K562 (cell line): ENCODE measurements around the gene CKLF. TPM values are rescaled to one million over a fixed set of nuclear protein-coding genes. Genes with fewer than 3 reads are reported as not detected.

Experiments used
- ATF1 ChIP-seq, 2 experiments: fragments of 450-650 bp in 1 of 2; IDR thresholded peaks; 2 replicates each; pipeline ENCODE4 v1.6.1; 2016; ENCODE audit warnings: missing compliant biosample characterization in 1 of 2, missing genetic modification characterization in 1 of 2
- CEBPB ChIP-seq: fragments of 450-650 bp; IDR thresholded peaks from 2 replicates; pipeline ENCODE4 v1.6.1; 2016; ENCODE audit warnings: missing genetic modification characterization, missing compliant biosample characterization
- ETS2 ChIP-seq: IDR thresholded peaks from 2 replicates; pipeline ENCODE4 v1.6.1; 2016; ENCODE audit warnings: borderline replicate concordance, missing genetic modification characterization, mild to moderate bottlenecking, moderate library complexity, missing compliant biosample characterization; ENCODE audit not compliant: poor library complexity, severe bottlenecking
- HIVEP1 ChIP-seq: fragments of 250-450 bp; sonication (Bioruptor Pico); IDR thresholded peaks from 2 replicates; pipeline ENCODE4 v1.4.0; 2020; ENCODE audit warnings: mild to moderate bottlenecking
- MTA2 ChIP-seq: fragments of 450-650 bp; IDR thresholded peaks from 2 replicates; pipeline ENCODE4 v1.6.1; 2016; ENCODE audit warnings: low read depth
- NCOA2 ChIP-seq, 2 experiments: fragments of 450-650 bp; IDR thresholded peaks; 2 replicates each; pipeline ENCODE4 v1.6.1; 2018; ENCODE audit warnings: mild to moderate bottlenecking in 2 of 2, moderate library complexity in 1 of 2; ENCODE audit not compliant: partially characterized antibody in 2 of 2
- PPARD ChIP-seq: fragments of 250-450 bp; sonication (Bioruptor Pico); IDR thresholded peaks from 2 replicates; pipeline ENCODE4 v1.8.0; 2022; ENCODE audit warnings: inconsistent platforms, mild to moderate bottlenecking, moderate library complexity
- RUNX1 ChIP-seq: sonication (generic); IDR thresholded peaks from 2 replicates; pipeline ENCODE4 v1.6.1; 2016; ENCODE audit warnings: antibody characterized with exemption, low read depth
- STAT5B ChIP-seq: fragments of 250-450 bp; sonication (Bioruptor Pico); IDR thresholded peaks from 2 replicates; pipeline ENCODE4 v1.8.0; 2021; ENCODE audit warnings: mild to moderate bottlenecking, inconsistent platforms
- ZBTB8A ChIP-seq: fragments of 450-650 bp; IDR thresholded peaks from 2 replicates; pipeline ENCODE4 v1.6.1; 2018; ENCODE audit warnings: mild to moderate bottlenecking, moderate library complexity; ENCODE audit not compliant: partially characterized antibody
- ZNF146 ChIP-seq: IDR thresholded peaks from one replicate; pipeline ENCODE4 v1.6.1; 2018; ENCODE audit warnings: missing compliant biosample characterization; ENCODE audit not compliant: unreplicated experiment
- ZNF444 ChIP-seq: fragments of 250-450 bp; sonication (Bioruptor Pico); IDR thresholded peaks from 2 replicates; pipeline ENCODE4 v1.4.0; 2020; ENCODE audit warnings: mild to moderate bottlenecking, moderate library complexity
- polyA plus RNA-seq, 8 experiments: library from polyadenylated mRNA; depleted of rRNA in 4 of 8; stranded (reverse) in 5 of 8; unstranded in 3 of 8; fragments of >200 nt; fragmentation: Nextera tagmentation in 2 of 8; fragmentation: Illumina TruSeq in 1 of 8; extraction: Ambion mirVana in 2 of 8; extraction: Trizol in 1 of 8; gene quantifications; 2 replicates each; pipeline versions ENCODE4 v1.2.1 to v1.2.3, GENCODE V29; 2011 to 2014; ENCODE audit warnings: inconsistent platforms in 1 of 8, missing spikeins in 1 of 8
- total RNA-seq, 7 experiments: library from RNA; depleted of rRNA in 6 of 7; stranded (reverse); fragments of >200 nt in 6 of 7; fragmentation: Illumina TruSeq in 2 of 7; extraction: Trizol in 2 of 7; gene quantifications; 2 replicates each; pipeline versions ENCODE4 v1.2.1 to v1.2.3, GENCODE V29; 2011 to 2021; ENCODE audit warnings: low replicate concordance in 1 of 7
- TF ChIP-seq, protein P1 (sequence below): fragments of 450-650 bp; IDR thresholded peaks from 2 replicates; pipeline ENCODE4 v1.6.1; 2016; ENCODE audit warnings: mild to moderate bottlenecking
- TF ChIP-seq, protein P2 (sequence below): sonication (generic); formaldehyde crosslinking; IDR thresholded peaks from 2 replicates; pipeline ENCODE4 v1.4.0; 2020; ENCODE audit warnings: mild to moderate bottlenecking, missing genetic modification reagents
- TF ChIP-seq, protein P3 (sequence below): fragments of 250-450 bp; sonication (Bioruptor Pico); IDR thresholded peaks from 2 replicates; pipeline ENCODE4 v1.8.0; 2022; ENCODE audit warnings: moderate library complexity, mild to moderate bottlenecking, inconsistent platforms
- TF ChIP-seq, protein P4 (sequence below): sonication (generic); formaldehyde crosslinking; IDR thresholded peaks from 2 replicates; pipeline ENCODE4 v1.8.0; 2023; ENCODE audit warnings: missing genetic modification reagents, mild to moderate bottlenecking, borderline replicate concordance

The CKLF gene
- total and polyA plus RNA-seq, 9 of the 15 experiments (the other 6 are each of a cell fraction or from before 2014, with no cell fraction given), result 84.8 to 322 (median 118) TPM

DNA sequence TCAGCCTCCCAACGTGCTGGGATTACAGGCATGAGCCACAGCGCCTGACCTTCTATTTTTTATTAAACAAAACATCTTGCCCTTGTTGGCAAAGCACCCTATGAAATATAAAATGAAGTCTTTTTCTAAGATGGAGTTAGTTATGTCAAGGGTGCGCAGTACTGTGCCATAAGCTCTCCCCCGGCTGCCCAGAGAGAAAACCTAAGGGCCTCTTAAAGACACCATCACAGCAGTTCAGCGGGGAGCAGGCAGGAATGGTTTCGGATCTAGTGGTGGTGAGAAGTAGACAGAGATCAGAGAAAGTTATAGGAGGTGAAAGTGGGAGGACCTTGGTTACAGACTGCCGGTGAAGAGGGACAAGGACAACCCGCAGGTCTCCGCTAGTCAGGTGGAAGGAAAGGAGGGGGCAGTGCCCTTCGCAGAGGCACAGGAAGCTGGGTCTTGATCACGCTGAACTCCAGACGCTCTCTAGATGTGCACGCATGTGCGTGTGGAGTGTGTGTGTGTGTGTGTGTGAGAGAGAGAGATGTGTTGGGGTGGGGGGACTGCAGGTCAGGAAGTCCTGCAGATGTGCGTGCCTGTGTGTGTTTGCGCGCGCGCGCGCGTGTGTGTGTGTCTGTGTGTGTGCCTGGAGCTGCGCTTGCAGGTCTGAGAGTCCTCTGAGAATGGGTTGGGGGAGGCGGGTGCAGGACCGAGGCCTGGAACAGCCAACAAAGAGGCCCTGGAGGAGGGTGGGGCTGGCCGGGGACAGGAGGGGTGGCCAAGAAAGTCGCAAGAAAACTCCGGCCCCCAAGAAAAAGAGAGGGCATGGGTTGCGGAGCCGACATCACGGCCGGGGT is 51.4 kb downstream of the CKLF start (continued):
- TF ChIP-seq, protein P1, sequence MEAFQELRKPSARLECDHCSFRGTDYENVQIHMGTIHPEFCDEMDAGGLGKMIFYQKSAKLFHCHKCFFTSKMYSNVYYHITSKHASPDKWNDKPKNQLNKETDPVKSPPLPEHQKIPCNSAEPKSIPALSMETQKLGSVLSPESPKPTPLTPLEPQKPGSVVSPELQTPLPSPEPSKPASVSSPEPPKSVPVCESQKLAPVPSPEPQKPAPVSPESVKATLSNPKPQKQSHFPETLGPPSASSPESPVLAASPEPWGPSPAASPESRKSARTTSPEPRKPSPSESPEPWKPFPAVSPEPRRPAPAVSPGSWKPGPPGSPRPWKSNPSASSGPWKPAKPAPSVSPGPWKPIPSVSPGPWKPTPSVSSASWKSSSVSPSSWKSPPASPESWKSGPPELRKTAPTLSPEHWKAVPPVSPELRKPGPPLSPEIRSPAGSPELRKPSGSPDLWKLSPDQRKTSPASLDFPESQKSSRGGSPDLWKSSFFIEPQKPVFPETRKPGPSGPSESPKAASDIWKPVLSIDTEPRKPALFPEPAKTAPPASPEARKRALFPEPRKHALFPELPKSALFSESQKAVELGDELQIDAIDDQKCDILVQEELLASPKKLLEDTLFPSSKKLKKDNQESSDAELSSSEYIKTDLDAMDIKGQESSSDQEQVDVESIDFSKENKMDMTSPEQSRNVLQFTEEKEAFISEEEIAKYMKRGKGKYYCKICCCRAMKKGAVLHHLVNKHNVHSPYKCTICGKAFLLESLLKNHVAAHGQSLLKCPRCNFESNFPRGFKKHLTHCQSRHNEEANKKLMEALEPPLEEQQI, result no peak
- TF ChIP-seq RUNX1, result no peak
- no peak for TF ChIP-seq CEBPB (tag)
- TF ChIP-seq ZNF146 (CRISPR knock-in tag), result no peak
- no peak for TF ChIP-seq ZBTB8A
- TF ChIP-seq MTA2, result 0 out of 2 replicates have a peak, but pooled peaks have one; percentile 11
- TF ChIP-seq, protein P2, sequence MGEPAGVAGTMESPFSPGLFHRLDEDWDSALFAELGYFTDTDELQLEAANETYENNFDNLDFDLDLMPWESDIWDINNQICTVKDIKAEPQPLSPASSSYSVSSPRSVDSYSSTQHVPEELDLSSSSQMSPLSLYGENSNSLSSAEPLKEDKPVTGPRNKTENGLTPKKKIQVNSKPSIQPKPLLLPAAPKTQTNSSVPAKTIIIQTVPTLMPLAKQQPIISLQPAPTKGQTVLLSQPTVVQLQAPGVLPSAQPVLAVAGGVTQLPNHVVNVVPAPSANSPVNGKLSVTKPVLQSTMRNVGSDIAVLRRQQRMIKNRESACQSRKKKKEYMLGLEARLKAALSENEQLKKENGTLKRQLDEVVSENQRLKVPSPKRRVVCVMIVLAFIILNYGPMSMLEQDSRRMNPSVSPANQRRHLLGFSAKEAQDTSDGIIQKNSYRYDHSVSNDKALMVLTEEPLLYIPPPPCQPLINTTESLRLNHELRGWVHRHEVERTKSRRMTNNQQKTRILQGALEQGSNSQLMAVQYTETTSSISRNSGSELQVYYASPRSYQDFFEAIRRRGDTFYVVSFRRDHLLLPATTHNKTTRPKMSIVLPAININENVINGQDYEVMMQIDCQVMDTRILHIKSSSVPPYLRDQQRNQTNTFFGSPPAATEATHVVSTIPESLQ (CRISPR knock-in tag), result no peak
- TF ChIP-seq HIVEP1, result no peak
- TF ChIP-seq, protein P3, sequence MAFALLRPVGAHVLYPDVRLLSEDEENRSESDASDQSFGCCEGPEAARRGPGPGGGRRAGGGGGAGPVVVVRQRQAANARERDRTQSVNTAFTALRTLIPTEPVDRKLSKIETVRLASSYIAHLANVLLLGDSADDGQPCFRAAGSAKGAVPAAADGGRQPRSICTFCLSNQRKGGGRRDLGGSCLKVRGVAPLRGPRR (CRISPR knock-in tag), result peak; percentile 79; the same call in 1 of the 2 replicates
- no peak for TF ChIP-seq ZNF444 (CRISPR knock-in tag)
- no peak for TF ChIP-seq NCOA2 (IDR thresholded peaks at IDR 0.05; ENCODE audit: partially characterized antibody in 2 of 2)
- TF ChIP-seq, protein P4, sequence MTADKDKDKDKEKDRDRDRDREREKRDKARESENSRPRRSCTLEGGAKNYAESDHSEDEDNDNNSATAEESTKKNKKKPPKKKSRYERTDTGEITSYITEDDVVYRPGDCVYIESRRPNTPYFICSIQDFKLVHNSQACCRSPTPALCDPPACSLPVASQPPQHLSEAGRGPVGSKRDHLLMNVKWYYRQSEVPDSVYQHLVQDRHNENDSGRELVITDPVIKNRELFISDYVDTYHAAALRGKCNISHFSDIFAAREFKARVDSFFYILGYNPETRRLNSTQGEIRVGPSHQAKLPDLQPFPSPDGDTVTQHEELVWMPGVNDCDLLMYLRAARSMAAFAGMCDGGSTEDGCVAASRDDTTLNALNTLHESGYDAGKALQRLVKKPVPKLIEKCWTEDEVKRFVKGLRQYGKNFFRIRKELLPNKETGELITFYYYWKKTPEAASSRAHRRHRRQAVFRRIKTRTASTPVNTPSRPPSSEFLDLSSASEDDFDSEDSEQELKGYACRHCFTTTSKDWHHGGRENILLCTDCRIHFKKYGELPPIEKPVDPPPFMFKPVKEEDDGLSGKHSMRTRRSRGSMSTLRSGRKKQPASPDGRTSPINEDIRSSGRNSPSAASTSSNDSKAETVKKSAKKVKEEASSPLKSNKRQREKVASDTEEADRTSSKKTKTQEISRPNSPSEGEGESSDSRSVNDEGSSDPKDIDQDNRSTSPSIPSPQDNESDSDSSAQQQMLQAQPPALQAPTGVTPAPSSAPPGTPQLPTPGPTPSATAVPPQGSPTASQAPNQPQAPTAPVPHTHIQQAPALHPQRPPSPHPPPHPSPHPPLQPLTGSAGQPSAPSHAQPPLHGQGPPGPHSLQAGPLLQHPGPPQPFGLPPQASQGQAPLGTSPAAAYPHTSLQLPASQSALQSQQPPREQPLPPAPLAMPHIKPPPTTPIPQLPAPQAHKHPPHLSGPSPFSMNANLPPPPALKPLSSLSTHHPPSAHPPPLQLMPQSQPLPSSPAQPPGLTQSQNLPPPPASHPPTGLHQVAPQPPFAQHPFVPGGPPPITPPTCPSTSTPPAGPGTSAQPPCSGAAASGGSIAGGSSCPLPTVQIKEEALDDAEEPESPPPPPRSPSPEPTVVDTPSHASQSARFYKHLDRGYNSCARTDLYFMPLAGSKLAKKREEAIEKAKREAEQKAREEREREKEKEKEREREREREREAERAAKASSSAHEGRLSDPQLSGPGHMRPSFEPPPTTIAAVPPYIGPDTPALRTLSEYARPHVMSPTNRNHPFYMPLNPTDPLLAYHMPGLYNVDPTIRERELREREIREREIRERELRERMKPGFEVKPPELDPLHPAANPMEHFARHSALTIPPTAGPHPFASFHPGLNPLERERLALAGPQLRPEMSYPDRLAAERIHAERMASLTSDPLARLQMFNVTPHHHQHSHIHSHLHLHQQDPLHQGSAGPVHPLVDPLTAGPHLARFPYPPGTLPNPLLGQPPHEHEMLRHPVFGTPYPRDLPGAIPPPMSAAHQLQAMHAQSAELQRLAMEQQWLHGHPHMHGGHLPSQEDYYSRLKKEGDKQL, result no peak
- TF ChIP-seq STAT5B, result no peak
- TF ChIP-seq PPARD (CRISPR knock-in tag), result no peak
- TF ChIP-seq ATF1 (CRISPR knock-in tag; IDR thresholded peaks at IDR 0.05), result no peak
- TF ChIP-seq ATF1 (tag; IDR thresholded peaks at IDR 0.05), result peak; percentile 38; the same call in 1 of the 2 replicates
- TF ChIP-seq ETS2 (tag), result peak; percentile 42
